GM19023 (cell line): ENCODE results near the gene TTC4.

ENCODE experiments used
- ATAC-seq: cut with Tn5 transposase; IDR thresholded peaks from one replicate; pipeline ENCODE4 v1.9.1; 2021; ENCODE audit warnings: mild to moderate bottlenecking, moderate library complexity; ENCODE audit not compliant: unreplicated experiment

The TTC4 gene

GRCh38 chr1:54715493-54716298 lies at the start of gene TTC4:
TTC4 (plus strand) TSS chr1:54715861; CDS start chr1:54715909, 48 bp downstream.
- peak; percentile 98 for ATAC-seq

- ATAC-seq, result no peak
Observed at GRCh38 chr1:54666333-54666732, 49.3 kb upstream of the TTC4 start.

- ATAC-seq, result no peak
Observed at GRCh38 chr1:54667797-54668196, 47.9 kb upstream of the TTC4 start.

- no peak for ATAC-seq
Observed at GRCh38 chr1:54668567-54668966, 47.1 kb upstream of the TTC4 start.

- peak; percentile 66 for ATAC-seq
Observed at GRCh38 chr1:54671985-54672608, 43.6 kb upstream of the TTC4 start.

- no peak for ATAC-seq
Observed at GRCh38 chr1:54678776-54679643, 36.7 kb upstream of the TTC4 start.

GRCh38 chr1:54679706-54680105 lies 36.0 kb upstream of the TTC4 start:
- ATAC-seq, result no peak

- ATAC-seq, result no peak
Observed at GRCh38 chr1:54680387-54680786, 35.3 kb upstream of the TTC4 start.

- ATAC-seq, result no peak
Observed at GRCh38 chr1:54681358-54681757, 34.3 kb upstream of the TTC4 start.

- ATAC-seq, result no peak
Observed at GRCh38 chr1:54683453-54683852, 32.2 kb upstream of the TTC4 start.

- no peak for ATAC-seq
Observed at GRCh38 chr1:54685335-54685905, 30.2 kb upstream of the TTC4 start.

GRCh38 chr1:54686155-54686554 lies 29.5 kb upstream of the TTC4 start:
- no peak for ATAC-seq

- ATAC-seq, result no peak
Observed at GRCh38 chr1:54694771-54695170, 20.9 kb upstream of the TTC4 start.

- ATAC-seq, result no peak
Observed at GRCh38 chr1:54695221-54695620, 20.4 kb upstream of the TTC4 start.

GRCh38 chr1:54695764-54696163 lies 19.9 kb upstream of the TTC4 start:
- ATAC-seq, result no peak

- ATAC-seq, result no peak
Observed at GRCh38 chr1:54696262-54696661, 19.4 kb upstream of the TTC4 start.

GRCh38 chr1:54697896-54698295 lies 17.8 kb upstream of the TTC4 start:
- no peak for ATAC-seq

GRCh38 chr1:54698346-54698745 lies 17.3 kb upstream of the TTC4 start:
- no peak for ATAC-seq

- ATAC-seq, result no peak
Observed at GRCh38 chr1:54699936-54700525, 15.6 kb upstream of the TTC4 start.

- ATAC-seq, result no peak
Observed at GRCh38 chr1:54701066-54701465, 14.6 kb upstream of the TTC4 start.

GRCh38 chr1:54701996-54702395 lies 13.7 kb upstream of the TTC4 start:
- no peak for ATAC-seq
